DOHH2 (cell line): ENCODE results near the gene ATP2A3.

Source experiments
- CTCF ChIP-seq: fragments of 200-600 bp; sonication (generic); IDR thresholded peaks from one replicate; pipeline ENCODE4 v1.5.1; 2014; ENCODE audit warnings: antibody characterized with exemption, mild to moderate bottlenecking, low read depth, low read length; ENCODE audit not compliant: poor library complexity, severe bottlenecking
- EZH2phosphoT487 ChIP-seq: fragments of 200-600 bp; sonication (generic); IDR thresholded peaks from 2 replicates; pipeline ENCODE4 v1.6.1; 2017; ENCODE audit warnings: borderline replicate concordance, mild to moderate bottlenecking, antibody characterized with exemption, low read length, moderate library complexity, mixed read lengths

- TF ChIP-seq CTCF (no peak), EZH2phosphoT487 (no peak)
Observed at GRCh38 chr17:3923466-3924190, 40.6 kb downstream of the ATP2A3 start.
